BJ (cell line): ENCODE measurements around the gene CDC5L. TPM values are rescaled to one million over a fixed set of nuclear protein-coding genes. Genes with fewer than 3 reads are reported as not detected.

Source experiments
- CTCF ChIA-PET: fragments of 350-600 bp; formaldehyde crosslinking; extraction: SDS; loops from one replicate; lab custom pipeline; 2021; ENCODE audit warnings: antibody characterized with exemption, inconsistent platforms; lab: Yijun Ruan, JAX
- POLR2A ChIA-PET: fragments of 300-600 bp; sonication (Branson Sonifier 250); formaldehyde crosslinking; extraction: SDS; loops from one replicate; lab custom pipeline; 2021; ENCODE audit warnings: antibody characterized with exemption; lab: Charles Lee
- DNase-seq: peaks from one replicate; pipeline ENCODE4 v3.0.0-alpha.2; 2011; ENCODE audit warnings: low read depth
- H3K27me3 ChIP-seq: 2 replicates; pipeline ENCODE4 v1.6.0; 2011; ENCODE audit warnings: low read length; ENCODE audit not compliant: control insufficient read depth, insufficient read depth
- H3K36me3 ChIP-seq: 2 replicates; pipeline ENCODE4 v1.5.1; 2011; ENCODE audit warnings: low read length; ENCODE audit not compliant: control insufficient read depth, insufficient read depth
- H3K4me3 ChIP-seq: 2 replicates; pipeline ENCODE4 v1.5.1; 2011; ENCODE audit warnings: low read depth, mild to moderate bottlenecking, control low read depth, low read length
- polyA plus RNA-seq: library from polyadenylated mRNA; depleted of rRNA; stranded (reverse); fragments of >200 nt; gene quantifications from 2 replicates; pipeline ENCODE4 v1.2.3, GENCODE V29; 2011
- TF ChIP-seq, protein P1 (sequence below): IDR thresholded peaks from 2 replicates; pipeline ENCODE4 v1.5.1; 2011; ENCODE audit warnings: low read depth, mild to moderate bottlenecking, control low read depth, inconsistent platforms, low read length, moderate library complexity; ENCODE audit not compliant: insufficient read depth

Gene CDC5L
- polyA plus RNA-seq, 1 experiment = 7.6 TPM

DNA sequence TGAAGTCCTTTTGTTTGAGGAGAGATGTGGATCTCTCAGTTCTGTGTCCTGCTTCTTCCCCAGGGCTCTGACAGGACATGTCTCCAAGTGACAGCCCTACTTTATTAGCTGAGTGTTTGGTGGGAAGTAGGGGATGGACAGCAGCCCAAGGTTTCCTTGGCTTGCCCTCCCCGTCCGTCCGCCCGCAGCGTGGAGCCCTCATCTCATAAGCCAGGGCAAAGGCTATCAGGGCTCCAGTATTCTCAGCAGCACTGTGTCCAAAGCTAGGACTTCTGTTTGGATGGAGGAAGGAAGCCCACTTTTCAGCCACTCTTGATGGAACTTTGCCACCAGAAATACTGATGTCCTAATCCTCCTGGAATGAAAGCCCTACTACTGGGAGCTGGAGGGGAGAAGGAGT, 13.6 kb downstream of the CDC5L start:
- no peak for DNase-seq
- H3K27me3 ChIP-seq = no peaks in the 10 kb centered on the region
- CTCF ChIA-PET = interaction anchor here (1.1 to 1.2 kb wide), 3 partner anchors 8 to 31 kb away, joined by 3 to 4 read pairs (median 3); no protein-coding TSS in a partner anchor
- H3K36me3 ChIP-seq = peaks cover 9% of the 10 kb centered on the region; the same call in 1 of the 2 replicates
- TF ChIP-seq, protein P1, sequence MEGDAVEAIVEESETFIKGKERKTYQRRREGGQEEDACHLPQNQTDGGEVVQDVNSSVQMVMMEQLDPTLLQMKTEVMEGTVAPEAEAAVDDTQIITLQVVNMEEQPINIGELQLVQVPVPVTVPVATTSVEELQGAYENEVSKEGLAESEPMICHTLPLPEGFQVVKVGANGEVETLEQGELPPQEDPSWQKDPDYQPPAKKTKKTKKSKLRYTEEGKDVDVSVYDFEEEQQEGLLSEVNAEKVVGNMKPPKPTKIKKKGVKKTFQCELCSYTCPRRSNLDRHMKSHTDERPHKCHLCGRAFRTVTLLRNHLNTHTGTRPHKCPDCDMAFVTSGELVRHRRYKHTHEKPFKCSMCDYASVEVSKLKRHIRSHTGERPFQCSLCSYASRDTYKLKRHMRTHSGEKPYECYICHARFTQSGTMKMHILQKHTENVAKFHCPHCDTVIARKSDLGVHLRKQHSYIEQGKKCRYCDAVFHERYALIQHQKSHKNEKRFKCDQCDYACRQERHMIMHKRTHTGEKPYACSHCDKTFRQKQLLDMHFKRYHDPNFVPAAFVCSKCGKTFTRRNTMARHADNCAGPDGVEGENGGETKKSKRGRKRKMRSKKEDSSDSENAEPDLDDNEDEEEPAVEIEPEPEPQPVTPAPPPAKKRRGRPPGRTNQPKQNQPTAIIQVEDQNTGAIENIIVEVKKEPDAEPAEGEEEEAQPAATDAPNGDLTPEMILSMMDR = no peak
- POLR2A ChIA-PET = no interaction called here
- no peak overlapping the region for H3K4me3 ChIP-seq

- H3K27me3 ChIP-seq = no peaks in the 10 kb centered on the region
- DNase-seq = no peak
- TF ChIP-seq, protein P1 = no peak
- H3K36me3 ChIP-seq = peaks cover 4% of the 10 kb centered on the region
- no peak overlapping the region for H3K4me3 ChIP-seq
- ChIA-PET CTCF (interaction anchor here (1.0 kb wide), 1 partner anchor 49 kb away, joined by 3 read pairs; no protein-coding TSS in a partner anchor), POLR2A (no interaction called here)
Observed at GRCh38 chr6:44404022-44404714, 16.7 kb downstream of the CDC5L start.

- no peak overlapping the region for H3K4me3 ChIP-seq
- ChIA-PET POLR2A (no interaction called here), CTCF (interaction anchor here (1.0 kb wide), 2 partner anchors 43 to 48 kb away, joined by 3 read pairs; no protein-coding TSS in a partner anchor)
- no peak for DNase-seq
- H3K27me3 ChIP-seq = no peaks in the 10 kb centered on the region
- H3K36me3 ChIP-seq = peaks cover 4% of the 10 kb centered on the region
- TF ChIP-seq, protein P1 = no peak
Observed at GRCh38 chr6:44404715-44405099, 17.2 kb downstream of the CDC5L start.

DNA sequence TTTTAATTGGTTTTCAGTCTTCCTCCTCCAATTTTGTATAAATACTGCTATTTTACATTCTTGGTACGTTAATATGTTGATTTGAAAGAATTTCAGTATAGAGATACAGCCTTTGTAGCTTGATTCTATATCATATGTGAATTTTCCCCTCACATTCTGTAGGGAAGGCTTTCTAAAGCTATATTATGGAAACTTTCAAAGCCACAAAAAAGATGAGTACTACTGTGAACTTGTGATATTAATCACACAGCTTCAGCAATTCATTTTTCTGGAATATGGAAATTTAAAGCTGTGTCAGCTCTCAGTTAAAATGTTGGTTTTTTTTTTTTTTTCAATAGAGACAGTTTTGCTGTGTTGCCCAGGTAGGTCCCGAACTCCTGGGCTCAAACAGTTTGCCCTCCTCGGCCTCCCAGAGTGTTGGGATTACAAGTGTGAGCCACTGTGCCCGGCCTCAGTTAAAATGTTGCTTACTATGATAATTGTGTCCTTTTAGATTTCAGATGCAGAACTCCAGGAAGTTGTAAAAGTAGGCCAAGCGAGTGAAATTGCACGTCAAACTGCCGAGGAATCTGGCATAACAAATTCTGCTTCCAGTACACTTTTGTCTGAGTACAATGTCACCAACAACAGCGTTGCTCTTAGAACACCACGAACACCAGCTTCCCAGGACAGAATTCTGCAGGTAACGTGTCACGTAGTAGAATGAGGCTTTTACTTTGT, 20.6 kb downstream of the CDC5L start:
- Histone ChIP-seq H3K36me3 (peaks cover 5% of the 10 kb centered on the region), H3K27me3 (no peaks in the 10 kb centered on the region), H3K4me3 (no peak overlapping the region)
- TF ChIP-seq, protein P1 = no peak
- POLR2A ChIA-PET = no interaction called here
- no peak for DNase-seq
- CTCF ChIA-PET = interaction anchor here (1.0 kb wide), 1 partner anchor 67 kb away, joined by 3 read pairs; no protein-coding TSS in a partner anchor

DNA sequence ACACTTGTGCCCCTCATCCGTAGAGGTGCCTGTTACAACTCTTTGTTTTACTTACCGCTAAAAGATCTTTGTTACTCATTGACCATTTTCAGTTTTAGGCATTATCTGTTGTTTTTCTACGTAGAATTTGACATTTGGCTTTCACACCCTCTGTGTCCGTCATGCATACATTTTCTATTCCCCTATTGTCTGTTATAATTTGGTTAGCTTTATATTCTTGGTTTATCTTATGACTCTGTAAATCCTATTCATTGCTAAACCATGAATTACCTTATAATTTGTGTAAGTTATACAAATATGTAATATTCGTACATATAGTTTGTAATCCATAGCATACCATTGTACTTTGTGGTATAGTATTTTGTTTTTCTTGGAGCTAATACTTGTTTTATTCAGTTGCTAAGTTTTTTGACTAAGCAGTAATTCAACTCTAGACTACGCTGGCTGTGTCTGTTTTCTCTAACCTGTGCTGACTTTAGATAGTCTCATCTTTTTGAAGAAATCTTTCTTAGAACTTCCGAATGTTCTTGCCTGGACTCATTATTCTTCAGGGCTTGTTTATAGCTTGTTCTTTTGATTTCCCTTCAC, 21.8 kb downstream of the CDC5L start:
- no peak for DNase-seq
- ChIA-PET POLR2A (no interaction called here), CTCF (interaction anchor here (0.6 to 1.0 kb wide), 6 partner anchors 8 to 667 kb away, joined by 3 read pairs; no protein-coding TSS in a partner anchor)
- Histone ChIP-seq H3K36me3 (peaks cover 5% of the 10 kb centered on the region), H3K4me3 (no peak overlapping the region), H3K27me3 (no peaks in the 10 kb centered on the region)
- TF ChIP-seq, protein P1 = no peak
